HG03442 (cell line): ENCODE data around the gene GNB1L.

Source experiments
- ATAC-seq: cut with Tn5 transposase; IDR thresholded peaks from one replicate; pipeline ENCODE4 v1.9.1; 2021; ENCODE audit warnings: mild to moderate bottlenecking, moderate library complexity; ENCODE audit not compliant: unreplicated experiment

The GNB1L gene

DNA sequence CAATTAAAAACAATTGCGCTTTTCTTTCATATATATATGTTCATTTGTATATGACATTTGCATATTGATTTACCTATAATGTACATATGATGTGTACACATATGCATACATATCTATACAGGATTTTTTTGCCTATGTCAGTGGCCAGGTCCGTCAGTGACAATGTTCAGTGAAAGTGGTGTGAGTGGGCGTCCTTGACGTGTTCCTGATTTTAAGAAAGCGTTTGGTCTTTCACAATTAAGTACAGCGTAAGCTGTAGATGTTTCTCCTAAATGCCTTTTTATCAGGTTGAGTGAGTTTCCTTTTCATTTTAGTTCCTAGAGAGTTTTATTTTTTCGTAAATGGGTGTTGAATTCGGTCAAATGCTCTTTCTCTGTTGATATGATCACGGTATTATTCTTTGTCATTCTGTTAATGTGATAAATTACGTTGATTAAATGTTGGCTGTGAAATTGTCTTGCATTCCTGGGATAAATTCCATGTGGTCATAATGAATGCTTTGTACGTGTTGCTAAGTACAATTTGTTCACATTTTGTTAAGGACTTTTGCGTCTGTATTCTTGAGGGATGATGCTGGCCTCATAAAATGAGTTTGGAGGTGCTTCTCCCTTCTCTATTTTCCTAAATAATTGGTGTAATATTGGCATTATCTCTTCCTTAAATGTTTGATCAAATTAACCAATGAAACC is 10.6 kb upstream of the GNB1L start:
- ATAC-seq: no peak

GRCh38 chr22:19864538-19865106 is 9.9 kb upstream of the GNB1L start:
- no peak for ATAC-seq

- ATAC-seq: no peak
Measured at GRCh38 chr22:19863571-19863970, 8.9 kb upstream of the GNB1L start.

- ATAC-seq: no peak
Measured at GRCh38 chr22:19862619-19863246, 8.1 kb upstream of the GNB1L start.

DNA sequence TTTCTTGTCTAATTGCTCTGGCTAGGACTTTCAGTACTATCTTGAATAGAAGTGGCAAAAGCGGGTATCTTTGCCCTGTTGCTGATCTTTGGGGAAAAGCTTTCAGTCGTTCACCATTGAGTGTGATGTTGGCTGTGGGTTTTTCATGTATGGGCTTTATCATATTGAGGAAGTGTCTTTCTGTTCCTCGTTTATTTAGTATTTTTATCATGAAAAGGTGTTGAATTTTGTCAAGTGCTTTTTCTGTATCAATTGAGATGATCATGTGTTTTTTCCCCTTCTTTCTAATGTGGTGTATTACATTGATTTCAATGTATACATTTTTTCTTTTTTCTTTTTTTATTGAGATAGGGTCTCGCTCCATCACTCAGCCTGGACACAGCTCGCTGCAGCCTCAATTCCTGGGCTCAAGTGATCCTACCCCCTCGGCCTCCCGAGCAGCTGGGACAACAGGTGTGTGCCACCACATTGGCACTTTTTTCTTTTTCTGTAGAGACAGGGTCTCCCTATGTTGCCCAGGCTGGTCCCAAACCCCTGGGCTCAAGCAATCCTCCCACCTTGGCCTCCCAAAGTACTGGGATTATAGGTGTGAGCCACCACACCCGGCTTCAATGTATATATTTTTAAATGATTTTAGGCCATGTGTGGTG is 5.3 kb upstream of the GNB1L start:
- ATAC-seq: no peak

GRCh38 chr22:19857382-19857781 is 2.7 kb upstream of the GNB1L start:
- no peak for ATAC-seq

DNA sequence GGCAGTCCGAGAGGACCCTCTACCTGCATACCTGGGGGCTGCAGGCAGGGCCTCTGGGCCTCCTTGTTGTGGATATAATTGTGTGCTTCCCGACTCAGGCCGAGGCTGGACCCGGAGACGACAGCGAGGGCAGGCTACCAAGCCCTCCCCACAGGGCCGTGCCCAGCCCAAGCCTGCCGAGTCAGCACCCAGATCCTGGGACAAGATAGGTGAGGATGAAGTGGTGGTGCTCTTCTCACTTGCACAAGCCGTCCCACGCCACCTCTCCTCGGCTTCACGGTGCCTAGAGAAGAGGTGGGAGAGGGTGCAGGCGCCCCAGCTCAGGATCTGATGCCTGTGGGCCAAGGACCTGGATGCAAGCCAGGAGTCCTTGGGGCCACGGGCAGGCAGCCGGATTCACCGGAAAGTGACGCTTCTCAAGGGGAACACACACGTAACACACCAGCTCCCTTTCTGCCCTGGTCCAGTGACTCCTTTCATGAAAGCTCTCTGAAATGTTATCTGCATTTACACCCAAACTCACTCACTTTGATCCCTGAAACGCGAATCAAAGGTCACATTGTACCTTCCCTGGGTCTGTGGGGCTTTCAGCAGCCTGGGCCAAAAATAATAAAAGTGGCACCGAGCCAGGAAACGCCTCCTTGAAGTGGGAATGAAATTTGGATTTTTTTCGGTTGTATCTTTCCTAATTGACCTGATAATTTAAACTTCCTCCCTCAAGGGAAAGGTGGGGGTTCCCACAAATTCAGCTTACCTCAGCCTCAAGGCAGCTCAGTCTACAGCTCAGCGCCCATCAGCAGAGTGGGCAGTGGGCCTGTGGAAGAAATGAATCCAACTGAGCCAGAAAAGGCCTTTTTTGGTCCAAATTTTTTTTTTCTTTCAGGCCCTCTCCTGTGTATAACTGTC is 1.1 kb upstream of the GNB1L start:
- peak; percentile 15 for ATAC-seq

DNA sequence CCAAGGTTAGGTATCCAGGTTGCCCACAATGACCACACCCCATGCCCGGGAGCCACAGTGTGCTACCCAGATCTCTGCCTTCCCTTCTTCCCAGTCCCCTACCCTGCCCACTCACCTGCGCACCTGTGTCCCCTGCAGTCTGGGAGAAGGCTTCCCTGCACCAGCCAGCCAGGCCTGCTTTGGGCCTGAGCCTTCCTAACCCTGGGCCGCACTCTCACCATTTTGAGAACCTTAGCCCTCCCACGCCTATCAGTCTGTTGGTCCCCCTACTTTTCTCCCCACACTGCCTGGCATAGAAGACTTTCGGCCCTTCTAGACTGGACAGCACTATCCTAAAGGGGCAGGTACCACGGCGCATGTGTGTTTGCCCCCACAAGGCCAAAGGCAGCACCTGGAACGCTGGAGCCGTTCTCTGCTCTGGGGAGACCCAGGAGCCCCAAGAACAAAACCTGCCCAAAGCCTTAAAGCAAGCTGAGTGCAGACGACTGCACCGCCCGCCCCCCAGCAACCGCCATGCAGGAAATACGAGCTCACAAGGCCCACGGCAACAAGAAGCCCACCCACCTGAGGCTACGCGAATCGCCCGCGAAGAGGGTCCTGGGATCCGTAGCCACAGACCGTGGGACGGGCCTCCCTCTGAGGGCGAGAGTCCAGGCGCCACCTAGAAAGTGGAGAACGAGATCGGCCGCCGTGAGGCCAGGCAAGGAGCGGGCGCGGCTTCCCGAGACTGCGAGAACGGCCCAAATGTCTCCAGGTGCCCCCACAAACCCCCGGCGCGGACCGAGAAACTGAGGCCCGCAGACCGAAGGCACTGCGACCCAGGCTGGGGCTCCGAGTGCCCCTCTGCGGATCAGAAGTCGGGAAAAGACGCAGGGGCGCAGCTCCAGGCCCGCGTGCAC is 546 bp downstream of the GNB1L start:
- ATAC-seq: peak; percentile 2

DNA sequence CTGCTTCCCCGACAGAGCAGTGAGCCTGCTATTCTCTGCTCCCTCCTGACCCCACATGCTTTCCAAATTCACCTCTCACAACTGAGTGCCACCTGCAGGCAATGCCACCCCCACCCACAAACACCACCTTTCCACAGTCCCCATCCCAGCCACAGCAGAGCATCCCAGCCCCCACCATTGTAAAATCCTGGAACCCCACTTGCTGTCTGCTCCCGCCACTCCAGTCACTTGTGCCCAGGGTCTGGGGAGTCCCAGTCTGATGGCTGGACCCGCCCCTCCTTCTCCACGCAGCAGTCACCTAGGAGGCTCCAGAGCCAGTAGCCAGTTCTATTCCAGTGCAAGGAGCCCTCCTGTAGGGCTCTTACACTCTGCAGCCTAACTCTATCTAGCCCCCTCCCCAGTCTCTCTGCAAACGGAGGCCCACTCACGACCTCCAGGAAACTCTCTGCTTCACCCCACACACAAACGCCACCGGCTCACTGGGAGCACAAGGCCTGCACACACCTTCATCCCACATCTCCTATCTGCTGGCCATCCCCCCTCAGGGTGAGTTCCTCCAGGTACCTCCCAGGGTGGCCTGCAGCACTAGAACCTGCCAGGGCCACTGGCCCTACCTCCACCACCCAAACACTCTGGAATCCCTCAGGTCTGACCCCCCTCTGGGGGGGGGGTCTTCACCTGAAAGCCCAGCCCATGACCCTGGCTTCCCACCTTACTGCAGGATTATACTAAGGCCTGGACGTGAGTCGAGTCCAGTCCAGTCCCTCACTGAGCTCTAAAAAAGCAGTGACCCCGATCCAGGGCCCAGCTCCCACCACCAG is 1.4 kb downstream of the GNB1L start:
- ATAC-seq: no peak

GRCh38 chr22:19852177-19852781 is 2.4 kb downstream of the GNB1L start:
- no peak for ATAC-seq

DNA sequence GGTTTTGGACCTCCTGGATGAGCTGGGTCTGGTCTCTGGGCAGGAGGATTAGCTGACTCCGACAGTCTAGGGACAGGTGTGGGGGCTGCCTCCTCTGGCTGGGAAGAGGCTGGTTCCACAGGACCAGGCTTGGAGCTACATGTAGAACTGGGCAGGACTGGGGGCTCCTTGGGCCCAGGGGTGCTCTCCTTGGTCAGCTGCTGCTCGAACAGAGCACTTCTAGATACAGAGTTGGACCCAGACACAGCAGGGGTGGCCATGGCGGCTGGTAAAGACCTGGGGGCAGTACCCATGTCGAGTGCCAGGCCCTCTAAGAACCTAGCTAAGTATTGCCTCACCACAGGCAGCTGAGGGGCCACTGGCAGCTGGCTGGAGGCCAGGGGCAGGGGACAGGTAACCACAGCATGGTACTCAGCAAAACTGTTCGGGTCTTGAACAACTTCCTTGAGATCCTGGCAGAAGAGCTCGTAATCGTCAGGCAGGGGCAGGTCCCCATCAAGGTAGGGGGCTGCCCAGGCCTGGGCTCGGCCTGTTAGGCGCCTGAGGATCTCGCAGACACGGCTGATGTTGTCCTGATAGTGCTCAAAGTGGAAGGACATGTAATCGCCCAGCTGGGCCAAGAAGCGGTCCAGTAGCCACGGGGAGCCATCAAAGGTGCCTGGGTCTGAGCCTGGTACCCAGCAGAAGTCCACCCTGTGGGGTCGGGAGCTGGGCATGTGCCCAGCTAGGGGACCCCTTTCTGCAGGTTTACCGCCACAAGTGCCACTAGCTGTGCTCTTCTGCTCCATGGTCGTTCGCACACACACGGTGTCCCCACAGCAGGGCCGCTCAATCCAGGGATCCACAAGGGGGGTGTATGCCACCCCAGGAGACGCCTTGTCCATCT is 3.1 kb downstream of the GNB1L start:
- no peak for ATAC-seq

DNA sequence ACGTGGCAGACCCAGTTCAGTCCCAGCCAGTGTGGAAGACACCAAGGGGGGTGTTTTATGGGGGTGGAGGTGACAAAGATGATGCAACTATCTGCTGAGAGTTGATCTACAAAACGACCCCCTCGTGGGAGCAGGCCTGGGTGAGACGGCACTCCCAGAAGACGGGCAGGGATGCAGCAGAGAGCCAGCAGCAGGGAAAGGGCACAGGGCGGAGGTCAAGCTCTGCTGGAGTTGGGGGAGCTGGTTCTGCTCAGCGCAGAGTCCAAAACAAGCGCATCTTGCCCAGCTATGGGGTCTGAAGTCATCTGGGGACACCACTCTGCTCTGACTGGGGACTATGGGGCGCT is 3.9 kb downstream of the GNB1L start:
- no peak for ATAC-seq

DNA sequence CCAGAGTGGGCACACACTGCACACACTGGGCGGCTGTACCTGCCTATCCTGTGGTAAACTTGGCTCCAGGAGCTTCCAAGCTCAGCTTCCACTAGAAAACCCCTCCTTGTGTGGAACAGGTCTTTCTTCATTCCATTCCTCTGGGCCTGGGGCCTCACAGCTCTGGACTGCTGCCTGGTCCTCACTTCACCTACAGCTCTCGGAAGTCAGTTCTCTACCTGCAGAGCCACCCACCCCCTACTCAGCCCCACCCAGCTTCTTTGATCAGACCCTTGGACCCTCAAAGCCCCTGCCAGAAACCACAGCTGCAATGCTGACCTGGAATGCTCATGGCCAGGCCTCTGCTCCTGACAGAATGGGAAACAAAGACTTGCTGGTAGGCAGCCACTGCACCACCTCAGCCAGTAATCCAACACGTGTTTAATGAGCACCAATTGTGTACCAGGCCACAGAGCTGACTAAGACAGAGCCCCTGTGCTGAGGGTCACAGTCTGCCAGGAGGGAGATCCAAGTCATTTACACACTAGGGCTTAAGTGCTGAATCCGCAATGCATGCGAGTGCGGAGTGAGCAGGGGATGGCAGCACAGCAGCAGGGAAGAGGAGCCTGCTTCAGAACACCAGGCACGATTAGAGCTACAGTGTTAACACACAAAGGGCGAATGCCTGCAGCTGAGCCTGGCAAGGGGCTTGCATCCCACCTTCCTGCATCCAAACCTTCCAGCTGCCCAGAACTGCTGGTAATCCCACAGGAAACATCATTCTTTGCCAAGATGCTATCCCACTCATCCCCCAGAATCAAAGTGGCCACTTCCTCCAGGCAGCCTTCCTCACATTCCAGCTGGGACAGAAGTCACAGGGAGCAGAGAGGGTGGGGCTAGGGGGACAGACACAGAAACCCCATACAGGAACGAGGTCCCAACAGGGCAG is 4.6 kb downstream of the GNB1L start:
- ATAC-seq: no peak

DNA sequence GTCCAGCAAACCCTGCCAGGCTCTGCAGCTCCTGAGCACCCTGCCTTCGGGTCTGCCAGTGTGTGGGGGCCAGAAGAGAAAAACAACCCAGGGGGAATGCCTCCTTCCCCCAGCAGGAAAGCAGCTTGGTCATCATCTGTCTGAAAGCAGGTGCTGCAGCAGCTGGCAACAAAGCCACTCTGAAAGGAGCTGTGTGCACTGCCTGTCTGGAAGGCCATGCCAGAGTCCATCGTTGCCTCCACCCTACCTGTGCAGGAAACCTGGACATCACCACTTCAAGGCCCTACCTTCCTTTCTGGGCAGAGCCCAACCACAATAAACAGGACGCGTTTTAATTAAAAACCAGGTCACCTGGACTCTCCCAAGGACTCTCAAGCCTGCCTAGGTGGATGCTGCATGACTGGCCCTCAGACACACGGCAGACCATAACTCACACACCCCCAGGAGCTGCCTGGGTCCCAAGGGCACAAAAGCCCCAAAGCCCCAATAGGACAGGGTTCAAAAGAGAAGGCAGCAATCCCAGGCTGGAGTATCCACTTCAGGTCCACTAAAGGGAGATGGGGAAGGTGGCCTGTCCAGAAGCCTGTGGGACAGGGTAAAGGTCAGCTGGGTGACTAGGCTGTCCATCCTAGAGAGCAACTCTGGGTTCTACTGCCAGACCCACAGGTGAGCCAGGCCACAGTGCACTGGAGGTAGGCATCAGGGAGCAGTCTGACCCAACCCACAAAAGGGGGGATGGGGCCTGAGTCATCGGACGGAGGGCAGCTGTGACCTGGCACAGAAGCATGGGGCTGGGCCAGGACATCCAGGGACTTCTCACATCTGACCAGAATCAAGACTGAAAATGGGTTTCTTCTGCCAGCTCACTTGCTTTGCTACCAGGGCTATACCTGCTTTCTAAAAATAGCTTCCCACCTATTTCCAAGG is 6.1 kb downstream of the GNB1L start:
- no peak for ATAC-seq

GRCh38 chr22:19847345-19847632 is 7.4 kb downstream of the GNB1L start:
- no peak for ATAC-seq
